ENCODE results near the gene HBA1. TPM values are rescaled to one million over a fixed set of nuclear protein-coding genes. Genes with fewer than 3 reads are reported as not detected.

Gene HBA1
- total and polyA plus RNA-seq, 9 of the 15 experiments (the other 6 are each of a cell fraction or from before 2014, with no cell fraction given) = 128 to 2,388 (median 380) TPM

DNA sequence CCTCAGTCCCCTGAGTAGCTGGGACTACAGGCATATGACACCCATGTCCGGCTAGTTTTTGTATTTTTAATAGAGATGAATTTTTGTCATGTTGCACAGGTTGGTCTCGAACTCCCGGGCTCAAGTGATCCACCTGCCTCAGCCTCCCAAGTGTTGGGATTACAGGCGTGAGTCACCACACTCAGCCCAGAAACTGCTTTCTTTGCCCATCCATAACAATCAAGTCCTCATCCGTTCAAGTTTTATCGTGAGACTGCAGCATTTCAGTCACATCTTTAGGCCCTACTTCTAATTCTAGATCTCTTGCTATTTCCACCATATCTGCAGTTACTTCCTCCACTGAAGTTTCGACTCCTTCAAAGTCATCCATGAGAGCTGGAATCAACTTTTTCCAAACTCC is 44.4 kb upstream of the HBA1 start (continued):
- TF ChIP-seq, protein P1, sequence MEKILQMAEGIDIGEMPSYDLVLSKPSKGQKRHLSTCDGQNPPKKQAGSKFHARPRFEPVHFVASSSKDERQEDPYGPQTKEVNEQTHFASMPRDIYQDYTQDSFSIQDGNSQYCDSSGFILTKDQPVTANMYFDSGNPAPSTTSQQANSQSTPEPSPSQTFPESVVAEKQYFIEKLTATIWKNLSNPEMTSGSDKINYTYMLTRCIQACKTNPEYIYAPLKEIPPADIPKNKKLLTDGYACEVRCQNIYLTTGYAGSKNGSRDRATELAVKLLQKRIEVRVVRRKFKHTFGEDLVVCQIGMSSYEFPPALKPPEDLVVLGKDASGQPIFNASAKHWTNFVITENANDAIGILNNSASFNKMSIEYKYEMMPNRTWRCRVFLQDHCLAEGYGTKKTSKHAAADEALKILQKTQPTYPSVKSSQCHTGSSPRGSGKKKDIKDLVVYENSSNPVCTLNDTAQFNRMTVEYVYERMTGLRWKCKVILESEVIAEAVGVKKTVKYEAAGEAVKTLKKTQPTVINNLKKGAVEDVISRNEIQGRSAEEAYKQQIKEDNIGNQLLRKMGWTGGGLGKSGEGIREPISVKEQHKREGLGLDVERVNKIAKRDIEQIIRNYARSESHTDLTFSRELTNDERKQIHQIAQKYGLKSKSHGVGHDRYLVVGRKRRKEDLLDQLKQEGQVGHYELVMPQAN (IDR thresholded peaks at IDR 0.05; ENCODE audit: borderline replicate concordance) = no peak
- no peak for TF ChIP-seq ELF4 (CRISPR knock-in tag; IDR thresholded peaks at IDR 0.05)
- TF ChIP-seq ADNP (tag; IDR thresholded peaks at IDR 0.05) = 0 out of 2 replicates have a peak, but pooled peaks have one; percentile 31
- peak; percentile 33 to 55; a peak in 2 of 4 replicates for TF ChIP-seq KDM1A (IDR thresholded peaks at IDR 0.05)
- no peak for TF ChIP-seq EHMT2 (IDR thresholded peaks at IDR 0.05)
- no peak for TF ChIP-seq SREBF1 (IDR thresholded peaks at IDR 0.05; ENCODE audit: borderline replicate concordance, low read depth, low read length)
- TF ChIP-seq, protein P2, sequence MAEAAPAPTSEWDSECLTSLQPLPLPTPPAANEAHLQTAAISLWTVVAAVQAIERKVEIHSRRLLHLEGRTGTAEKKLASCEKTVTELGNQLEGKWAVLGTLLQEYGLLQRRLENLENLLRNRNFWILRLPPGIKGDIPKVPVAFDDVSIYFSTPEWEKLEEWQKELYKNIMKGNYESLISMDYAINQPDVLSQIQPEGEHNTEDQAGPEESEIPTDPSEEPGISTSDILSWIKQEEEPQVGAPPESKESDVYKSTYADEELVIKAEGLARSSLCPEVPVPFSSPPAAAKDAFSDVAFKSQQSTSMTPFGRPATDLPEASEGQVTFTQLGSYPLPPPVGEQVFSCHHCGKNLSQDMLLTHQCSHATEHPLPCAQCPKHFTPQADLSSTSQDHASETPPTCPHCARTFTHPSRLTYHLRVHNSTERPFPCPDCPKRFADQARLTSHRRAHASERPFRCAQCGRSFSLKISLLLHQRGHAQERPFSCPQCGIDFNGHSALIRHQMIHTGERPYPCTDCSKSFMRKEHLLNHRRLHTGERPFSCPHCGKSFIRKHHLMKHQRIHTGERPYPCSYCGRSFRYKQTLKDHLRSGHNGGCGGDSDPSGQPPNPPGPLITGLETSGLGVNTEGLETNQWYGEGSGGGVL (CRISPR knock-in tag; IDR thresholded peaks at IDR 0.05) = no peak
- peak; percentile 43; the same call in 1 of the 2 replicates for TF ChIP-seq CBFA2T3 (IDR thresholded peaks at IDR 0.05)
- no peak for TF ChIP-seq SP2 (IDR thresholded peaks at IDR 0.05; ENCODE audit: extremely low read depth, low read depth, low read length, poor library complexity, severe bottlenecking)
- TF ChIP-seq RB1 (IDR thresholded peaks at IDR 0.05; ENCODE audit: low read depth) = no peak
- TF ChIP-seq PTBP1 (IDR thresholded peaks at IDR 0.05; ENCODE audit: low read depth, low read length) = no peak
- no peak for TF ChIP-seq PHB2 (IDR thresholded peaks at IDR 0.05; ENCODE audit: low read depth)
- TF ChIP-seq FOXK1 (CRISPR knock-in tag; IDR thresholded peaks at IDR 0.05; ENCODE audit: borderline replicate concordance) = no peak
- no peak for TF ChIP-seq POLR2AphosphoS5 (IDR thresholded peaks at IDR 0.05; ENCODE audit: control insufficient read depth, insufficient read depth, low read depth, low read length)
- TF ChIP-seq NCOA1 (IDR thresholded peaks at IDR 0.05; ENCODE audit: low read depth) = no peak
- no peak for TF ChIP-seq STAT5A (IDR thresholded peaks at IDR 0.05; ENCODE audit: borderline replicate concordance, low read length)
- peak; percentile 42 for TF ChIP-seq DPF2 (IDR thresholded peaks at IDR 0.05)
- TF ChIP-seq, protein P3, sequence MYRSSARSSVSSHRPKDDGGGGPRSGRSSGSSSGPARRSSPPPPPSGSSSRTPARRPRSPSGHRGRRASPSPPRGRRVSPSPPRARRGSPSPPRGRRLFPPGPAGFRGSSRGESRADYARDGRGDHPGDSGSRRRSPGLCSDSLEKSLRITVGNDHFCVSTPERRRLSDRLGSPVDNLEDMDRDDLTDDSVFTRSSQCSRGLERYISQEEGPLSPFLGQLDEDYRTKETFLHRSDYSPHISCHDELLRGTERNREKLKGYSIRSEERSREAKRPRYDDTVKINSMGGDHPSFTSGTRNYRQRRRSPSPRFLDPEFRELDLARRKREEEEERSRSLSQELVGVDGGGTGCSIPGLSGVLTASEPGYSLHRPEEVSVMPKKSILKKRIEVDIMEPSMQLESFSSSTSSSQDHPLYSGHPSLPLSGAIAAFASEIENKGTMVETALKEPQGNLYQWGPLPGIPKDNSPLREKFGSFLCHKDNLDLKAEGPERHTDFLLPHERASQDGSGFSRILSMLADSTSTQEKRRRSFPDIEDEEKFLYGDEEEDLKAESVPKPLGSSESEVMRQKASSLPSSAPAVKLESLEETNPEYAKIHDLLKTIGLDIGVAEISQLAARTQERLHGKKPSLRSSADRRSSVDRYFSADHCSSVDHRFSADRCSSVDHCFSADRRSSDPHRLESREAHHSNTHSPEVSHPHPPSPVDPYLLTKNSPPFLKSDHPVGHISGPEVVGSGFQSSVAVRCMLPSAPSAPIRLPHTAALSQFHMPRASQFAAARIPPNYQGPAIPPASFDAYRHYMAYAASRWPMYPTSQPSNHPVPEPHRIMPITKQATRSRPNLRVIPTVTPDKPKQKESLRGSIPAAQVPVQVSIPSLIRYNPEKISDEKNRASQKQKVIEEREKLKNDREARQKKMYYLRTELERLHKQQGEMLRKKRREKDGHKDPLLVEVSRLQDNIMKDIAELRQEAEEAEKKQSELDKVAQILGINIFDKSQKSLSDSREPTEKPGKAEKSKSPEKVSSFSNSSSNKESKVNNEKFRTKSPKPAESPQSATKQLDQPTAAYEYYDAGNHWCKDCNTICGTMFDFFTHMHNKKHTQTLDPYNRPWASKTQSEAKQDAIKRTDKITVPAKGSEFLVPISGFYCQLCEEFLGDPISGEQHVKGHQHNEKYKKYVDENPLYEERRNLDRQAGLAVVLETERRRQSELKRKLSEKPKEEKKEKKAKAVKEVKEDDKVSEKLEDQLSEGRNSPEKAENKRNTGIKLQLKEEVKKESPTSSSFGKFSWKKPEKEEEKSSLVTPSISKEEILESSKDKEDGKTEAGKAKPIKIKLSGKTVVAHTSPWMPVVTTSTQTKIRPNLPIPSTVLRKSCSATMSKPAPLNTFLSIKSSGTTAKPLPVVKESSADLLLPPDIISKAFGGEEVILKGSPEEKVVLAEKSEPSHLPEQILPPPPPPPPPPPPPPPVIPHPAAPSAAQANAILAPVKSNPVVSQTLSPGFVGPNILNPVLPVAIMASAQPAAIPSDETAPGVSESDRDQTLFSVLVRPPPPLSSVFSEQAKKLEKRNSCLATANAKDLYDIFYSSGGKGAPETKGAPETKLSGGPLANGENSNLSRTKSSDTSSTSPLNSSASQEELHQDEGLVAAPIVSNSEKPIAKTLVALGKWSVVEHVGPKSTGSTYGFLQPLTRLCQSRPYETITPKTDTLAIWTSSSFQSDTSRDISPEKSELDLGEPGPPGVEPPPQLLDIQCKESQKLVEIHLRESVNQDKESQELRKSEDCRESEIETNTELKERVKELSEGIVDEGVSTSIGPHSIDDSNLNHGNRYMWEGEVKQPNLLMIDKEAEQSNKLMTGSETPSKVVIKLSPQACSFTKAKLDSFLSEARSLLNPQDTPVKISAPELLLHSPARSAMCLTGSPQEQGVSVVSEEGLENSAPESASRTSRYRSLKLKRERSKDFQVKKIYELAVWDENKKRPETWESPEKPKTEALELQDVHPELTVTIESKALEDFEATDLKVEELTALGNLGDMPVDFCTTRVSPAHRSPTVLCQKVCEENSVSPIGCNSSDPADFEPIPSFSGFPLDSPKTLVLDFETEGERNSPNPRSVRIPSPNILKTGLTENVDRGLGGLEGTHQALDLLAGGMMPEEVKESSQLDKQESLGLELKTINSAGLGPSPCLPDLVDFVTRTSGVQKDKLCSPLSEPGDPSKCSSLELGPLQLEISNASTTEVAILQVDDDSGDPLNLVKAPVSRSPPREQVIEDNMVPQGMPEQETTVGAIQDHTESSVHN (IDR thresholded peaks at IDR 0.05; ENCODE audit: borderline replicate concordance in 1 of 2, low read depth in 1 of 2) = no peak
- TF ChIP-seq ZNF444 (CRISPR knock-in tag; IDR thresholded peaks at IDR 0.05) = no peak
